HG03521 (cell line): ENCODE results near the gene CAPN11.
"Not testable (repeated sequence)": the region's sequence is repeated elsewhere in the genome, so short reads cannot be mapped to it uniquely, and the experiment has no call there.

Experiments used
- ATAC-seq: cut with Tn5 transposase; IDR thresholded peaks from one replicate; pipeline ENCODE4 v1.9.1; 2021; ENCODE audit warnings: mild to moderate bottlenecking, moderate library complexity; ENCODE audit not compliant: unreplicated experiment

CAPN11 gene

DNA sequence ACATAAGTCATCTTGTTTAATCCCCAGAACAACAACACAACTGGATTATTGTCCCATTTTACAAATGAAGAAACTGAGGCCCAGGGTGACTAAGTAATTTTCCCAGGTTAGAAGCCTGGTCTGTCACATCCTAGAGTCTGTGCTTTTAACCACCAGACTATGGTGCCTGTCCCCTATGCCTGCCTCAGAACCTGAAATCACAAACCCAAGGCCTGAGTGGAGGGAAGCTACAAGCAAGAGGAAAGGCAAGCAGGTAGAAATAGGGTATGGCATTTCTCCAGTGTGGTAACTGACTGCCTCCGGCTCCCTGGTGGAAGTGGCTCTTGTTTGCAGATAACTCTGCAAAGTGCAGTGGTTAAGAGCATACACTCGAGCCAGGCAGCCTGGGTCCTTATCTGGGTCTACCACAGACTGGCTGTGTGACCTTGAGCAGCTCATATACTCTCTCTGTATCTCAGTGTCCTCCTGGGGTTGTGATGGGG is 28.7 kb upstream of the CAPN11 start:
- ATAC-seq, result no peak

DNA sequence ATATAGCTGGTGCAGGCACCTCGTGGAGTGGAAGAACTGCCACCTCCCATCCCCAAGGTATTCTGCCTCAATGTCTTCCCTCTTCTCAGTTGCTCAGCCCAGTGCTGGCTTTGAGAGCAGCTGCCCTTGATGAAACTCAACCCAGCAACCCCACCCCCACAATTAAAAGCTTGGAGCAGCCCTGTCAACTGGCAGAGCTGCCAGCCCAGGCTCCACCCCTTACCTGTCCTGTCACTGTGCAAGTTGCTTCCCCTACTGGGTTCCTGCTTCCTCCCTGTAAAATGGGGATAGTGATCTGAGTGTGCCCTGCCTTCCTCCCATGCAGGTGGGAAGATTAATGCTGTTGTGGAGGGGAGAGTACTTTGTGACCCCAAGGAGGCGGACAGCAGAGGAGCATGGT is 26.7 kb upstream of the CAPN11 start:
- ATAC-seq, result no peak

DNA sequence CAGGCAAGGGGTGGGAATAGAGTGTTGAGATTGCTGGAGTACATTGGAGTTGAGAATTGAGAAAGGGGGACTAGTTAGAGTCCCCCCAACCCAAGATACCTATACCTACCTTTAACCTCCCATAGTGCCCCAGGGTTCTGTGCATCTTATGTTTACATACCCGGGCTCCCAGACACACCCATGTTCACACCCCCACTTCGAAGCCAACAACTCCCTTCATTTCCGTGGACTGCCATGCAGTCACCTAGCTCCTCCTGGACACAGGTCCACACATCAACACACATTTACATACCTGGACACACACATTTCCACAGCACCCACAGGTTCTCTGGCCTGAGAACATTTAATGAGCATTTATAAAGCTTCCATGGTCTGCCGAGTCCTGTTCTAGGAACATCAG is 26.1 kb upstream of the CAPN11 start:
- ATAC-seq, result no peak

DNA sequence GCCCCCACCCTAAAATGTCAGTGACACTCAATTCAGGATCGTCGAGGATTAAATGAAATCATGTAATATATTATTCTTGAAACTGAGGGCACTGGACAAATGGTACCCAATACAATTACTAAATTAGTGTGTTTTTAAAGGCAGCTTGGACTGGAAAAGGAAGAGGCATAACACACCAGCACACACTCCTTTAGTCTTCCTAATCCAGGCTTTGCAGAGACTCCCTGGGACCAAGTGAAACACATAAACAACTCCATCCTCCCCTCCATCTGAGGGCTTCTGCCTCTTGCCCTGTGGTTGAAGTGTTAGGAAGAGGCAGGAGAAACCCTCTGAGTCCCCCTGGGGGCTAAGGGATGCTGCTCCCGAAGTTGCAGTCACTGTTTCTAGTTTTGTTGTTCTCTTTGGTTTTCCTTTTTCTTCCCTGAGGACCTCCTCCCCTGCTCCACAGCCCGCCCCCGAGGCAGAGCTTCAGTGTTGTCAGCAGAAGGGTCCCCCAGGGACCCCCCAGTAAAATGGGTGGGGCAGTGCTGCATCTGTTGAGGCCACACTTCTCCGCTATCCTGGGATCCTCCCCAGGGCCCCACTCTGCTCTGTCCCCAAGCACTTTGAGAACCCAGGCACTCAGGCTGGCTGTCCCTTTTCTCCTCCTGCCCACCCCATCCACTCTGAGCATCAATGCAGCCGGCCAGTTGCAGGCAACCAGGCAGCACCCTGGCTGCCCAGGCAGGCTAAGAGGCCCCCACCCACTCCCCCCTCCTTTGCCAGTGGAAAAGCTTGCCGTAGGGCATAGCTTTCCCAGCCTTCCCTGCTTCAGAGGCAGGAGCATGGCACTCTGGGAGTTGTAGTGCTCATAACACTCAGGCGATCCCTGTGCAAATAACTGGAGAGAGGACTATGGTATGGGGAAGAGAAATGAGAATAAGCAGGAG is 25.4 kb upstream of the CAPN11 start:
- ATAC-seq, result no peak

DNA sequence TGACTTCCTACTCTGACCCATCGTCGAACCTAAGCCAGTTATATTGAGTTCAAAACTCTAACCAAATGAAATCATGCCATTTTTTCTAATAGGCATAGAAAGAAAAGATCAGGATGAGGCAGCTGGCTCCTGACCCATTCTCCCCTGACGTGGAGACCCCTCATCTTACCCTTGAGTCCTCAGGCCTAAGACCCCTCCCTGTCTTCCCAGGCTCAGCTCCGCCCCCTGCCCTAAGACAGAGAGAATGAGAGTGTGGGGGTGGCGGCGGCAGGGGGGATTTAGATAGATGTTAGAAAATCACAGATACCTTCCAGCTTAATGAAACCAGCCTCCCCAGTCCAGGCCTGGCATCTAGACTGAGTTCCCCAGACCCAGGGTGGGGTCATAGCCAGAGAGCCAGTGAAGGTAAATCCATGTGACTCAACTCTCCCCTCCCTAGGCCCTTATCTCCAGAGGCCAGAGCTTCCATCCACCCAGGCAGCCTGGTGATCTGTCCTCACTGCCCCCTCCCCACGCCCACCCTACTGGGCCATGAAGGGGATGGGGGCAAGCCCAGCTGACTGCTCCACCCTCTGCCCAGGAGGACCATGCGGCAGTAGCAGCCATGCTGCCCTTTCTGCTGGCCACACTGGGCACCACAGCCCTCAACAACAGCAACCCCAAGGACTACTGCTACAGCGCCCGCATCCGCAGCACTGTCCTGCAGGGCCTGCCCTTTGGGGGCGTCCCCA is 24.5 kb upstream of the CAPN11 start:
- no peak for ATAC-seq

DNA sequence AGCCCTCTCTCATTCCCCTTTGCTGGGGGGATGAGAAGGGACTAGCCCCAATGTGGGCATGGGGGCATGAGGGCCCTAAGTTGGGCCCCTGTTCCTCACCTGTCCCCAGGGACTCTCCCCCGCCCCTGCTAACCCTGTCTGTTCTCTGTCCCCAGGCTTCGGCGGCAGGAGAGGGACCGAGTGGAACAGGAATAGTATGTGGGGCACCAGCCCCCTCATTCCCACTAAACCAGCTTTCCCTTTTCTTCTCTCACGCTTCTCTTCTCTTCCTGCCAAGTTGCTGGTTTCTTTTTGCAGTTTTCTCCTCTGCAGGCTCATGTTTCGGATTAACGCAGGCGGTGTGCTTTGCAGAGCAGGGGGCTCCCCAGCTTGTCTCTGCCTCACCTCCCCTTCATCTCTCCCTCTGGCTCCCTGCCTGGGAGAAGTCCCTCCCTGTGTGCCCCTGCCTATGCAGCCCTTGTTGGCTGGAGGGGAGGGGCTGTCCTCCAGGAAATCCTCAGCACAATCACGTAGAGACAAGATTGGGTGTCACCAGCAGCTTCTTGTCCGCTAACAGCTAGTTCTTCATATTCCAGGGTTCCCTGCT is 23.4 kb upstream of the CAPN11 start:
- ATAC-seq, result no peak

DNA sequence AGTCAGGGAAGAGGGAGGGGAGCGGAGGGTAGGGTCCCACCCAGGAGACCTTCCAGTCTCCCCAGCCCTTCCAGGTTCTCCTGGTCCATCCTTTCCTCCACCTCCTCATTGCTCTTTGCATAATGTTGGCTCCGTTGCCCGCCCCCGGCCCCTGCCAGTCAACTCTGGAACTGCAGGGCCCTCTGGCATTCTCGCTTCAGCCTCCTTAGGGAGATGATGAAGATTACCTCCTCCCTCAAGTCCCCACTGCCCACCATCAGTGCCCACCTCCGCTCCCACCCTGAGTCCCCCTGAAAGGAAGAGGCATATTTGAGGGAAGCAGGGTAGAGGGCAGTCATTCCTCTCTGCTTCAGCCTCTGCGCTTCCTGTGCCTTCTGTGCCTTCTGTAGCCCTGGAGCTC is 22.7 kb upstream of the CAPN11 start:
- ATAC-seq, result no peak

DNA sequence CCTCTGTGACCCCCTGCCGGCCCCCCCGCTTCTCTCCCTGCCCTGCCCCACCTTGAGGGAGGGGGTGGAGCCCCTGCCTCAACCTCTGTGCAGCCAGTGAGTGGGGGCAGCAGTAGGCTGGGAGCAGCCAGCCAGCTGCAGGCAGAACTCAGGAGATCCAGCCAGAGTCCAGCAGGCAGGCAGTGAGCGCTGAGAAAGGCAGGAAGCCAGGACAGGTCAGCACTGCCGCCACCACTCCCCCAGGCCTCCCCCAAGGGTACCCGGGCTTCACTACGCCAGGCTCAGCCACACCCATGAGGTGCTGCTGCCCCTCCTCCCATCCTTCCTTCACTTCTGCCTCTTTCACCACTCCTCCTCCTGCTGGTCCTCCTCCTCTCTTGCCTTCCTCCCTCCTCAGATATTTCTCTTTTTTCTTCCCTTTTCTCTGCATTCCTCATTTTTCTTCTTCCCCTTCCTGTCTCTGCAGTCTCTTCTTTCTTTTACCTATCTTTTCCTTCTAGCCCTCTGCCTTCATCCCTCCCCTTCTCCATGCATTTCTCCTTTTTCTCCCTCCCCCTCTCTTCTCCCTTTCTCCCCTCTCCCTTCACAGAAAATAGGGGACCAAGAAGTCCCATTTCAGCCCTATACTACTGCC is 19.8 kb upstream of the CAPN11 start:
- no peak for ATAC-seq

DNA sequence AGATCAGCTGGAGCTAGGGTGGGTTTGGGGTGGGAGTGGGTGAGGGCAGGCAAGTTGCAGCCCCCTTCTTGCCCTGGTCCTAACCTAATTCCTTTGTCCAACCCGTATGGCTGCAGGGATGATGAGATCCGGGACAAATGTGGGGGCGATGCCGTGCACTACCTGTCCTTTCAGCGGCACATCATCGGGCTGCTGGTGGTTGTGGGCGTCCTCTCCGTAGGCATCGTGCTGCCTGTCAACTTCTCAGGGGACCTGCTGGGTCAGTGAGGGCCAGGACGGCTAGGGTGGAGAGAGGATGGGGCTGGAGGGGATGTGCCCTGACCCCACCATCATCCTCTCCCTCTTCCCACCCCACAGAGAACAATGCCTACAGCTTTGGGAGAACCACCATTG is 19.3 kb upstream of the CAPN11 start:
- no peak for ATAC-seq

DNA sequence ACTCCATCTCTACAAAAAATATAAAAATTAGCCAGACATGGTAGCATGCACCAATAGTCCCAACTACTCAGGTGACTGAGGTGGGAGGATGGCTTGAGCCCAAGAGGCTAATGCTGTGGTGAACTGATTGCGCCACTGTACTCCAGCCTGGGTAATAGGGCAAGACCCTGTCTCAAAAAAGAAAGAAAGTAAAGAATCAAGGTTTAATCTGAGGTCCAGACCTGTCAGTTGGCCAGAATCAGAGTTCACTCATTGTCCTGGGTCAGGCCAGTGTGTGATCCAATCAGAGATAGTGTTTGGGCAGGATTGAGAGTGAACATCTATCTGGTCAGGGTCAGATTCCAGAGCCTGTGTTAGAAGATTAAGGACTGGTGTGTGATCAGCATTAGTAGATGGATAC is 15.8 kb upstream of the CAPN11 start:
- no peak for ATAC-seq

DNA sequence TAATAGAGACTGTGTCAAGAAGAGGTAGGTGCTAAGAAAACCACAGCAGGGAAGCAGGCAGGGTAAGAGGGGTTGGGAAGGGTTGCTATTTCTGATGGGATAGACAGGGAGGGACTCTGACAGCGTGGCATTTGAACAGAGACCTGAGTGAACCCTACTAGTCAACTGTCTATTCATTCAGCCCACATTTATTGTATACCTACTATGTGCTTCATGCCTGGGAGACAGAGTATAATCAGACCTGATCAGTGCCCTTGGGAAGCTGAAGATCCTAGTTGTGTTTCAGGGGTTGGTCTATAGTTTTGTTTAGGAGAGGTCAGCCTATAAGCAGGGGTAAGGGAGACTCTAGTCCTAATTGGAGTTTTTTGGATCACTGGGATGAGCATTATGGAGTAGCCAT is 14.9 kb upstream of the CAPN11 start:
- ATAC-seq, result no peak

DNA sequence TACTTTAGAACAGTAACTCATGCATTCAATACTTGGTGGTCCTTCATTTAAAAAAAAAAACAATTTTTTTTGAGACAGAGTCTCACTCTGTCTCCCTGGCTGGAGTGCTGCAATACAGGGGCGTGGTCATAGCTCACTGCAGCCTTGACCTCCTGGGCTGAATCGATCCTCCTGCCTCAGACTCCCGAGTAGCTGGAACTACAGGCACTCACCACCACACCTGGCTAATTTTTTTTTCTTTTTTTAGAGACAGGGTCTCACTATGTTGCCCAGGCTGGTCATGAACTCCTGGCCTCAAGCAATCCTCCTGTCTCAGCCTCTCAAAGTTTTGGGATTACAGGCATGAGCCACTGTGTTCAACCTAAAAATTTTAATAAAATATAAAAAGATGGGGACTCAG is 14.1 kb upstream of the CAPN11 start:
- not testable (repeated sequence) for ATAC-seq

DNA sequence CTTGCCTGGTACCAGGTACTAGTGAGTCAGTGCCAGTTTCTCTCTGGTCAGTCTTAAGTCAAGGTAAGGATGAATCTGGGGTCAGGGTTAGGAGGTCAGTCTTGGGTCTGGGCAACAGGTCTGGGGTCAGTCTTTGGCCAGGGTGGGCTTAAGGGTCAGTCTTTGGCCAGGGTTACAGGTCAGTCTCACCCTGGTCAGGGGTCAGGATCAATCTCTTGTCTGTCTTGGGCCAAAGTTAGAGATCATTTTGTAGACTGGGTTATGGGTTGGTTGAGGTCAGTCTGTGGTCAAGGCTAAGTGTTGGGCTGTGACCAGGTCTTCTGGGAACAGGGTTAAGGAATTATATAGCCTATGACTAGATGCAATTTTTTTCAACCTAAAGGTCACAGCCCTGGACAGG is 12.8 kb upstream of the CAPN11 start:
- ATAC-seq, result no peak

DNA sequence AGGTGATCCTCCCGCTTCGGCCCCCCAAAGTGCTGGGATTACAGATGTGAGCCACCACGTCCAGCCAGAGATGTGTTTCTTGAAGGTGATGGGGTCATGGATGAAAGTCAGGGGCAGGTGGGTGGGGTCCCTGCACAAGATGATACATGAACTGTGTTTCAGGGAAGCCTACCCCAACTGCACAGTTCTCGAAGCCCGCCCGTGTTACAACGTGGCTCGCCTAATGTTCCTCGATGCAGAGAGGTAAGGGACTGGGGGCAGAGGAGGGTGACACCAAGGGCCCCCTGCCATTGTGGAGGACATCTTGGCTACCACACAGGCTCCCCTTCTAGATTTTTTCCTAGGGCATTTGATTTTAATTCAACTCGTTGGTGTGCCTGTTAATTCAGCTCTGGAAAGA is 11.9 kb upstream of the CAPN11 start:
- ATAC-seq, result no peak

DNA sequence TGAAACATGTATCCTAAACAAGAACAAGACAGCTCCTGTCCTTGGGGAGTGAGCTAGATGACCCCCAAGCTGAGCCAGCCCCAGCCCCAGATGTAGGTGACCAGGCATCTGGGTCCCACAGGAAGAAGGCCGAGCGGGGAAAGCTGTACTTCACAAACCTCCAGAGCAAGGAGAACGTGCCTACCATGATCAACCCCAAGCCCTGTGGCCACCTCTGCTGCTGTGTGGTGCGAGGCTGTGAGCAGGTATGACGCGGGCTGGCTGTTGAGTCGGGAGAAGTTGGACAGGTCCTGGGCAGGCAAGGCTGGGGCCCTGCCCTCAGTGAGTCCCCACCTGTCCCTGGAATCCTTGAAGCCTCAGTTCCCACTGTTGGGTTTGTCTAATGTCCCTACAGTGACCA is 11.4 kb upstream of the CAPN11 start:
- ATAC-seq, result no peak

DNA sequence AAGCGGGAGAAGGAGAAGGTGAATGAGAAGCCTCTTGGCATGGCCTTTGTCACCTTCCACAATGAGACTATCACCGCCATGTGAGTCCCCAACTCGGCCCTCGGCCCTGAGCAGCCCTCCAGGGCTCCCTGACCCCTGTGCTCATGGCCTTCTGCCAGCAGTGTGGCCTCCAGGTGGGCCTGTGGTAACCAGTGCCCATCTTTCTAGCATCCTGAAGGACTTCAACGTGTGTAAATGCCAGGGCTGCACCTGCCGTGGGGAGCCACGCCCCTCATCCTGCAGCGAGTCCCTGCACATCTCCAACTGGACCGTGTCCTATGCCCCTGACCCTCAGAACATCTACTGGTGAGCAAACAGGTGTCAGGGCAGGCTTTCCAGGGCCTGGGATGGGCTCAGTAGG is 10.3 kb upstream of the CAPN11 start:
- no peak for ATAC-seq

DNA sequence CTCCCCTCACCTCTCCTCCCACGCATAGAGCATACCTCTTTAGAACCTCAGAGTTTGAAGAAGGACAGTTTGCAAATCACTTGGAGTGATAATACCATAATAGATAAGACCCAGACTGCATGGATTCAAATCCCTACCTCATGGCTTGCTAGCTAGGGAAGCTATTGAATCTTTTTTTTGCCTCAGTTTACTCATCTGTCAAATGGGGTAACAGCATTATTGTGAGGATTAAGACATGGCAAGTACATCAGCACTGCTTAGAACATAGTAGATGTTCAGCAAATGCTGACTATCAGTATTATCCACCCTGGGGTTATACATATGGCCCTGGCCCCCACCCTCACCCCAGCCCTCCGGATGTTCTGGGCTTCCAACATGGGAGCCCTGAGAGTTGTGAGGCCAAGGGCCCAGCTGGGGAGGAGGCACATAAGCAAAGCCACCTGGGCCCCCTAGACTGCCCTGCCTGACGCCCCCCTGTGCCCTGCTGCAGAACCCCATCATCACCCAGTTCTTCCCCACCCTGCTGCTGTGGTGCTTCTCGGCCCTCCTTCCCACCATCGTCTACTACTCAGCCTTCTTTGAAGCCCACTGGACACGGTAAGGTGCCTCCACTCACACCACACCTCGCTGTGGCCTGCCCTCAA is 9.1 kb upstream of the CAPN11 start:
- ATAC-seq, result no peak

DNA sequence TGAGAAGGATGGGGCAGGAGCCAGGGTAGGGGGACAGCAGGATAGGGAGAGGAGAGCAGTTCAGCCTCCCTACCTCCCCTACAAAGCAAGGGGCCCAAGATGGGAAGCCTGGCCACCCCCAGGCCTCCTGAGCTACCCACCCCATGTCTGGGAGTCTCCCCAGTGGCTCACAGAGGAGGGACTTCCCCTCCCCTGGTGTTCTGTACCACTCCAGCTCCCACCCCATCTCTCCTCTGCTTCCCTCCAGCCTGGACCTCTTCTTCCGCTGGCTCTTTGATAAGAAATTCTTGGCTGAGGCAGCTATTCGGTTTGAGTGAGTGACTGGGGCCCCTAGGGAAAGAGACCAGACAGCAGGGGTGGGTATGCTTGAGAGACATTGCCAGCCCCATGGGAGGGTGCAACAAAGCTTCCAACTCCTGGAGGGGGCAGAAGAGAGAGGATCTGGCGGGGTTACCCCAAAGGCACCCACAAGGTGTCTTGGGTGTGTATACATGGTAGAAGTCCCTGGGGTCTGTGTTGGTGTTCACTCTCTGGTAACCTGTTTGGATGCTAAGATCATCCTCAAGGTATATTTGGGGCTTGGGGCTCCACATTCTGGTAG is 8.2 kb upstream of the CAPN11 start:
- ATAC-seq, result no peak

DNA sequence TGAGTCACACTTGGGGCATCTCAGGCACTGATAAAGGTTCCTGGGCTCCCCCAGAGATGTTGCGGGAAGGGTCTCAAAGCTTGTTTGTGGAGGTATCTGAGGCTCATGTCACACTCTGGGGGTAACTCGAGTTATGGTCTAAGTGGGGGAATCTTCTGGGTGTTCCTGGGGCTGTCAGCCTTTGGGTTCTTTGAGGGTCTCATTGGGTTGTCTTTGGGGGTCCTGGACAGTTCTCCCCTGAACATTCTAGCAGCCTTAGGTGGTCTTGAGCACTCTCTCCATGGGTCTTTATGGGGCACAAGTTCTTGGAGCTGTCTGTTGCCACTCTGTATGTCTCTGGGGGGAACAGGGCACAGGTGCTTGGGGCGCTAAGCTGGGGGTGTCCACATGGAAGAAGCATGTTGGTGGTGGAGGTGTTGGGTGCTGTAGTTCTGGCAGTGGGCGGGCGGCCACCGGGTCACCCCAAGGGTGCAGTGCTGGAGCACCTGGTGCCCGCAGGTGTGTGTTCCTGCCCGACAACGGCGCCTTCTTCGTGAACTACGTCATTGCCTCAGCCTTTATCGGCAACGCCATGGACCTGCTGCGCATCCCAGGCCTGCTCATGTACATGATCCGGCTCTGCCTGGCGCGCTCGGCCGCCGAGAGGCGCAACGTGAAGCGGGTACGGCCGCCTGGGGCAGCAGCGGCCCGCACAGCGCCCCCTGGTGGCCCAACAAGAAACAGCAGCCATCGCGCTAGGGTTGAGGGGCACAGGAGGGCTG is 7.1 kb upstream of the CAPN11 start:
- peak; percentile 64 for ATAC-seq

DNA sequence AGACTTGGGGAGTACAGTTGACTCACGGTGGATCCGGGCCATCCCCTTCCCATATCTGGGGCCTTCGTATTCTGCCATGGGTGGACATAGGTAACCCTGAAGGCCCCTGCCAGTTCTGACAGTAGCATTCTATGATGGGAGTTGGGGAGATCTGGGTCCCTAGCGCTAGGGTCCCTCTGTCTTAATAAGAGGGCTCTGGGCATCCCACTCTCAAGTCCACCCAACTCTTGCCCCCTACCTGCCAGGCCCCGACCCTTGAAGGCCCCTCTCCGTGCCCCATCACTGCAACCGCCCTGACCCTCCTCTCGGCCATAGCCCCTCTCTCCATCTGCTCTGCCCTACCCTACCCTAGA is 6.5 kb upstream of the CAPN11 start:
- ATAC-seq, result no peak
